ENCODE results near the gene ZCCHC13.

The ZCCHC13 gene

DNA sequence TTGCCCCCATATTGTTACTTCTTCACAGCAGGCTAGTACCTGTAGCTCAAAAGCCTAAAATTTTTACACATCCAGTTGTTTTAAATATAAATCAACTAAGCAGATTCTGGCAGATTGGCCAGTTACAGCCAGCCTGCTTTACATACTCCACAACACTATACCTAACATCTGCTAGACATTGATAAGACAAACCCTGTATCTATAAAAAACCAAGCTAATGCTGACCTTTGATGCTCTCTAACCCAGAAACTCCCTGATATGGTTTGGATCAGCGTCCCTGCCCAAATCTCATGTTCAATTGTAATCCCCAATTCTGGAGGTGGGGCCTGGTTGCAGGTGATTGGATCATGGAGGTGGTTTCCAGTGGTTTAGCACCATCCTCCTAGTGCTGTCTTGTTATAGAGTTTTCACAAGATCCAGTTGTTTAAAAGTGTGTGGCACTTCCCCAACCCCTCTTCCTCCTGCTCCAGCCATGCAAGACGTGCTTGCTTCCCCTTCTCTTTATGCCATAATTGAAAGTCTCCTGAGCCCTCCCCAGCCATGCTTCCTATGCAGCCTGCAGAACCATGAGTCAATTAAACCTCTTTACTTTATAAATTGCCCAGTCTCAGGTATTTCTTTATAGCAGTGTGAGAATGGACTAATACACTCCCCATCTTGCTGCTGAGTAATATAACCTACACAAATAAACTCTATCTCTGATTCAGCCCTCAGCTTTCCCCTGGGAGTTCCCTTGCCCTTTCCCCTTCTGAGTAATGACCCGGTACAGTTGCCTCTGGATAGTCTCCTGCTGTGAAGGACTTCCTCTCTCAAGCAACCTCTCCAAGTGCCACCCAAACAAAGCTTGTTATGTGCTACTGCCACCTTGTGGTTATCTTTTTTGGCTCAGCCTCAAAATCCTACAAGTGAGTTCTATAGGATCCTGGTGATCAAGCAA is 39.6 kb downstream of the ZCCHC13 start:
- CTCF ChIA-PET = interaction anchor here (0.8 to 3.0 kb wide), 16 partner anchors 8 to 490 kb away, joined by 3 to 9 read pairs (median 4); no protein-coding TSS in a partner anchor
- H3K4me3 ChIP-seq (ENCODE audit: low read depth, low read length) = no peak overlapping the region
- POLR2A ChIA-PET = interaction anchor here (1.0 kb wide), 1 partner anchor 51 kb away, joined by 3 read pairs; no protein-coding TSS in a partner anchor
- peak; percentile 86 for DNase-seq (ENCODE audit: low read depth, low spot score)
- TF ChIP-seq, protein P1, sequence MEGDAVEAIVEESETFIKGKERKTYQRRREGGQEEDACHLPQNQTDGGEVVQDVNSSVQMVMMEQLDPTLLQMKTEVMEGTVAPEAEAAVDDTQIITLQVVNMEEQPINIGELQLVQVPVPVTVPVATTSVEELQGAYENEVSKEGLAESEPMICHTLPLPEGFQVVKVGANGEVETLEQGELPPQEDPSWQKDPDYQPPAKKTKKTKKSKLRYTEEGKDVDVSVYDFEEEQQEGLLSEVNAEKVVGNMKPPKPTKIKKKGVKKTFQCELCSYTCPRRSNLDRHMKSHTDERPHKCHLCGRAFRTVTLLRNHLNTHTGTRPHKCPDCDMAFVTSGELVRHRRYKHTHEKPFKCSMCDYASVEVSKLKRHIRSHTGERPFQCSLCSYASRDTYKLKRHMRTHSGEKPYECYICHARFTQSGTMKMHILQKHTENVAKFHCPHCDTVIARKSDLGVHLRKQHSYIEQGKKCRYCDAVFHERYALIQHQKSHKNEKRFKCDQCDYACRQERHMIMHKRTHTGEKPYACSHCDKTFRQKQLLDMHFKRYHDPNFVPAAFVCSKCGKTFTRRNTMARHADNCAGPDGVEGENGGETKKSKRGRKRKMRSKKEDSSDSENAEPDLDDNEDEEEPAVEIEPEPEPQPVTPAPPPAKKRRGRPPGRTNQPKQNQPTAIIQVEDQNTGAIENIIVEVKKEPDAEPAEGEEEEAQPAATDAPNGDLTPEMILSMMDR (IDR thresholded peaks at IDR 0.05; ENCODE audit: insufficient read depth, low read length, missing control alignments) = peak; percentile 47

DNA sequence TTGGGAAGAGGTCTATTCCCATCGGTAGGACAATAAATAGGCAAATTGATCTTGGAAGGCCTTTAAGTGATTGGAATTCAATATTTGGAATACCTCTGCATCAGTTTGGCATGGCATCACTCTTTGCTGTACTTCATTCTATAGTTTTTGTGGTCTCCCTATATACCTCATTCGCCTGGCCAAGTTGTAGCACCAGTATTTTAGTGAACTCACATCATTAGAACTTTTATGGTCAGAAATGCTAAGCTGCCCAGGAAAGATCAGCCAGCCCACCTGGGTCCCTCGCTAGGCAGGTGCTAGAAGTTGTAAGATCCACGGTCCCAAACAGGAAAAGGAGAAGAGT is 40.3 kb downstream of the ZCCHC13 start:
- ChIA-PET POLR2A (interaction anchor here (0.6 to 1.0 kb wide), 2 partner anchors 52 to 111 kb away, joined by 3 read pairs; no protein-coding TSS in a partner anchor), CTCF (interaction anchor here (0.6 to 3.0 kb wide), 16 partner anchors 8 to 491 kb away, joined by 3 to 9 read pairs (median 4); no protein-coding TSS in a partner anchor)
- TF ChIP-seq, protein P1 (IDR thresholded peaks at IDR 0.05; ENCODE audit: insufficient read depth, low read length, missing control alignments) = no peak
- no peak overlapping the region for H3K4me3 ChIP-seq (ENCODE audit: low read depth, low read length)
- DNase-seq (ENCODE audit: low read depth, low spot score) = no peak

DNA sequence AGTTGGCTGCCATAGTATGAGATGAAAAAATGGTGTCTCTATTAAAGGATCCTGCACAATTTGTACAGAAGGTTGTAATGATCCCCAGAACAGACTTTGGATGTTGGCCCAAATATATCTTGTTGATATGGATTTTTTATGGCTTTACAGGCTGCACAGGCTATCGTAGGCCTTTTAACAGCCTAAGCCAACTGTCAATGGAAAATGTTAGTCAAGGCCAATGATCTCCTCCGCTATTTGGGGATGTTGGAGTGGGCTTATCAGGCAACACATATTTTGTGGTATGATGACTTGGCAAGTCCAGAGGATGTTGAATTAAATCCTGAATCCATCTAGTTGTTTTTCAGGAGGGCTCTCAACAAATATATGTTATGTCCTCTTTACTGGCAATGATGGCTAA is 42.1 kb downstream of the ZCCHC13 start:
- no peak overlapping the region for H3K4me3 ChIP-seq (ENCODE audit: low read depth, low read length)
- ChIA-PET CTCF (interaction anchor here (0.9 to 3.0 kb wide), 2 partner anchors 10 to 79 kb away, joined by 3 to 8 read pairs; no protein-coding TSS in a partner anchor), POLR2A (no interaction called here)
- DNase-seq (ENCODE audit: low read depth, low spot score) = no peak
- TF ChIP-seq, protein P1 (IDR thresholded peaks at IDR 0.05; ENCODE audit: insufficient read depth, low read length, missing control alignments) = no peak

DNA sequence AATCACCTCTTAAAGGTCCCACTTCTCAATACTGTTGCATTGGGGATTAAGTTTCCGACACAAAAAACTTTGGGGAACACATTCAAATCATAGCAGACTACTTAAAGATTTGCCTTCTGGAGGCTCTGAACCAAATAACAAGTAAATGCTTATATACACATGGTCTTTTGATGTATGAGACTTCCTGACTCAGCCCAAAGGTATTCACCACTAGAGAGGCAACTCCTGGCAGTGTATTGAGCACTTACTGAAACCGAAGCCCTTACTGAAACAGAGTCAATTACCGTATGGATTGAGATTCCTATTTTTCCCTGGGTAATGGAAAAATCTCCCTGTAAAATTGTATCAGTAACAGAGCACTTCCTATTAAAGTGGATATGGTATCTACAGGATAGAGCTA is 45.4 kb downstream of the ZCCHC13 start:
- CTCF ChIA-PET = no interaction called here
- TF ChIP-seq, protein P1 (IDR thresholded peaks at IDR 0.05; ENCODE audit: insufficient read depth, low read length, missing control alignments) = no peak
- POLR2A ChIA-PET = no interaction called here

DNA sequence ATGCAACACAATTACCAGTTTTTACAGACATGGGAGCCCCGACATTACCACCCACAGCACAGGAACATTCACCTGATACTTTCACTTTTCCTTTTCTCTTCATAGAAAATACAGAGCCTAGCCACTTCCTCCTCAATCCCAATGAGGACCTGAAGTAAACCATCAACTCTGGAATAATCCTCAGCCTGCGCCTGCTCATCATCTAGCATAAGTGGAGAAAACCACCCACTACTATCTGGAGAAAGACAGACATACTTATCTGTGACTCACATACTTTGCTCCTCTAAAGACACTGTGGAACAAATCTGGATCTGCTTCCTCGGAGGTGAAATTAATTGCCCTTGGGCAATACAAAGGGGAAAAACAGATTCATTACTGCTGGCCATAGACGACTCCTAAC is 47.8 kb downstream of the ZCCHC13 start:
- TF ChIP-seq, protein P1 (IDR thresholded peaks at IDR 0.05; ENCODE audit: insufficient read depth, low read length, missing control alignments) = no peak
- ChIA-PET CTCF (interaction anchor here (1.0 kb wide), 1 partner anchor 33 kb away, joined by 3 read pairs; no protein-coding TSS in a partner anchor), POLR2A (no interaction called here)
- no peak for DNase-seq (ENCODE audit: low read depth, low spot score)
- no peak overlapping the region for H3K4me3 ChIP-seq (ENCODE audit: low read depth, low read length)

More for the DNA sequence above, 45.4 kb downstream of the ZCCHC13 start:
- H3K4me3 ChIP-seq (ENCODE audit: low read depth, low read length) = no peak overlapping the region
- DNase-seq (ENCODE audit: low read depth, low spot score) = peak; percentile 31

DNA sequence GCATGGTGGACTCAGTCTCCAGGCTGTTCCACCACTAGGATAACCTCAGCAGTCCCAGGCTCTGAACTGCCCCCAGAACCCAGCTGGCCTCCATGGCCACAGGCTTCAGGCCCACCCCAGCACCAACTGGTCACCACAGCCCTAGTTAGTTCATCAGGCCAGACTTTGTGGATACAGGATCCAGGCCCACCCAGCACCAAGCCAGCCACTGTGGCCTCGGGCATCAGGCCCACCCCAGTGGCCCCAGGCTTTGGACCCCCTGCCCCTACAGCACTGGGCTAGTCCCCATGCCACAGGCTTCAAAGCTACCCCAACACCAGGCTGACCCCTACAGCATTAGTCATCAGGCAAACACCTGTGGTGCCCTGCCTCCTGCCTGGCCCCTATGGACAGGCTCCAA is 50.0 kb downstream of the ZCCHC13 start:
- no peak for DNase-seq (ENCODE audit: low read depth, low spot score)
- ChIA-PET CTCF (no interaction called here), POLR2A (no interaction called here)
- no peak overlapping the region for H3K4me3 ChIP-seq (ENCODE audit: low read depth, low read length)
- TF ChIP-seq, protein P1 (IDR thresholded peaks at IDR 0.05; ENCODE audit: insufficient read depth, low read length, missing control alignments) = no peak

All from AG04449 (cell line).